ENCODE data around the gene HNF1A.

- TF ChIP-seq POLR2A (IDR thresholded peaks at IDR 0.05), result no peak
- no peak for TF ChIP-seq CTCF (IDR thresholded peaks at IDR 0.05)
- TF ChIP-seq EP300 (IDR thresholded peaks at IDR 0.05), result no peak
- no peak for TF ChIP-seq POLR2AphosphoS5 (IDR thresholded peaks at IDR 0.05)
Measured at GRCh38 chr12:121008347-121009098, 30.2 kb downstream of the HNF1A start.
